ENCODE measurements around the gene CA6.

GRCh38 chr1:8902765-8903164 lies 42.9 kb upstream of the CA6 start:
- TF ChIP-seq CTCF (IDR thresholded peaks at IDR 0.05) (no peak), AFF4 (CRISPR knock-in tag; IDR thresholded peaks at IDR 0.05; ENCODE audit: borderline replicate concordance) (no peak), ELF4 (CRISPR knock-in tag; IDR thresholded peaks at IDR 0.05; ENCODE audit: low read depth) (no peak), ZBTB21 (CRISPR knock-in tag; IDR thresholded peaks at IDR 0.05; ENCODE audit: borderline replicate concordance) (no peak), FOXJ3 (CRISPR knock-in tag; IDR thresholded peaks at IDR 0.05; ENCODE audit: borderline replicate concordance) (no peak), NFE2L1 (CRISPR knock-in tag; IDR thresholded peaks at IDR 0.05) (no peak)

Data from WTC11 (cell line).